Measurements from ENCODE around the gene RPS19BP1. TPM values are rescaled to one million over a fixed set of nuclear protein-coding genes. Genes with fewer than 3 reads are reported as not detected.

Gene RPS19BP1
- total RNA-seq, 1 experiment from 2014 or later: 80.4 TPM

DNA sequence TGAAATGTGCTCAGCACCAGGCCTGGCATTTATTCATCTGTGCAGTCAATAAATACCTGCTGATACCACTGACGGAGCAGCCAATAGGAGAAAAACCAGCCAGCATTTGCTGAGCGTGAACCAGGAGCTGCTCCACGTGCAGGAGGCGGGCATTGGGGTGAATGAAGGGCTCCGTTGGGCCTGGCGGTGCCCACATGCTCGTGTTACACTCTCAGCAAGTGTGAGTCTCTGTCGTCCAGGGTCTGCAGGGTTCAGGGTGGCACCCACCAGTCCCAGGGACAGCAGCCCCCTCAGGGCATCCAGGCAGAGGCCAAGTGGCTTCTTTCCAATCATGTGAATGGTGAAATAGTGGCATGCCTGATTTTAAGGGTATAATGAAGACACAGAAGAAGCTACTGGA lies 4.2 kb upstream of the RPS19BP1 start:
- RAD21 ChIA-PET (ENCODE audit: low non-redundant PET in 1 of 2, low total read pairs in 2 of 2, uncharacterized antibody in 2 of 2, unreplicated experiment in 2 of 2): no interaction called here
- intact Hi-C loops (cut with micrococcal nuclease): loop anchor here (10.0 kb wide), 1 partner anchor 398 kb away; no protein-coding TSS in a partner anchor
- Histone ChIP-seq H3K4me3 (replicated peaks in 1 of 2; ENCODE audit: low read depth in 1 of 2, low read length in 2 of 2) (no peak overlapping the region), H4K20me1 (ENCODE audit: insufficient read depth) (no peaks in the 10 kb centered on the region), H3K27ac (ENCODE audit: low read depth, low read length) (no peak overlapping the region), H3K4me2 (ENCODE audit: low read length) (no peak overlapping the region), H3K9me2 (ENCODE audit: insufficient read depth) (no peaks in the 10 kb centered on the region), H2AFZ (ENCODE audit: low read depth, low read length, poor library complexity, severe bottlenecking) (no peak overlapping the region), H3K36me3 (ENCODE audit: control insufficient read depth in 1 of 2, insufficient read depth in 2 of 2, low read length in 2 of 2) (no peaks in the 10 kb centered on the region), H3K4me1 (ENCODE audit: control insufficient read depth in 1 of 2, insufficient read depth in 2 of 2, low read length in 2 of 2) (peaks cover 18 to 27% of the 10 kb centered on the region in 2 experiments), H3K27me3 (ENCODE audit: insufficient read depth, low read length) (no peaks in the 10 kb centered on the region), H3K79me2 (ENCODE audit: insufficient read depth, low read length) (peaks cover 8% of the 10 kb centered on the region), H3K9me3 (ENCODE audit: control insufficient read depth in 1 of 2, insufficient read depth in 1 of 2, low read depth in 1 of 2, low read length in 2 of 2) (no peaks in the 10 kb centered on the region), H3K9ac (ENCODE audit: low read length) (no peak overlapping the region)
- POLR2A ChIA-PET: interaction anchor here (1.0 to 1.1 kb wide), 2 partner anchors 17 to 77 kb away, joined by 3 to 4 read pairs; partner anchors contain the start of gene ATF4
- CTCF ChIA-PET: interaction anchor here (1.5 kb wide), 1 partner anchor 488 kb away, joined by 9 read pairs; no protein-coding TSS in a partner anchor
- TF ChIP-seq CBX3 (IDR thresholded peaks at IDR 0.05; ENCODE audit: low read depth) (no peak), SP1 (IDR thresholded peaks at IDR 0.05; ENCODE audit: low read depth) (no peak), YY1 (IDR thresholded peaks at IDR 0.05; ENCODE audit: extremely low read depth, insufficient replicate concordance, low read depth, low read length) (no peak), ELF1 (IDR thresholded peaks at IDR 0.05; ENCODE audit: borderline replicate concordance, low read depth) (no peak), TCF7L2 (IDR thresholded peaks at IDR 0.05; ENCODE audit: borderline replicate concordance, extremely low read depth, insufficient read depth, insufficient read length) (no peak), JUND (IDR thresholded peaks at IDR 0.05) (no peak)
- TF ChIP-seq, protein P1, sequence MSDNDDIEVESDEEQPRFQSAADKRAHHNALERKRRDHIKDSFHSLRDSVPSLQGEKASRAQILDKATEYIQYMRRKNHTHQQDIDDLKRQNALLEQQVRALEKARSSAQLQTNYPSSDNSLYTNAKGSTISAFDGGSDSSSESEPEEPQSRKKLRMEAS (IDR thresholded peaks at IDR 0.05): no peak
- TF ChIP-seq, protein P2, sequence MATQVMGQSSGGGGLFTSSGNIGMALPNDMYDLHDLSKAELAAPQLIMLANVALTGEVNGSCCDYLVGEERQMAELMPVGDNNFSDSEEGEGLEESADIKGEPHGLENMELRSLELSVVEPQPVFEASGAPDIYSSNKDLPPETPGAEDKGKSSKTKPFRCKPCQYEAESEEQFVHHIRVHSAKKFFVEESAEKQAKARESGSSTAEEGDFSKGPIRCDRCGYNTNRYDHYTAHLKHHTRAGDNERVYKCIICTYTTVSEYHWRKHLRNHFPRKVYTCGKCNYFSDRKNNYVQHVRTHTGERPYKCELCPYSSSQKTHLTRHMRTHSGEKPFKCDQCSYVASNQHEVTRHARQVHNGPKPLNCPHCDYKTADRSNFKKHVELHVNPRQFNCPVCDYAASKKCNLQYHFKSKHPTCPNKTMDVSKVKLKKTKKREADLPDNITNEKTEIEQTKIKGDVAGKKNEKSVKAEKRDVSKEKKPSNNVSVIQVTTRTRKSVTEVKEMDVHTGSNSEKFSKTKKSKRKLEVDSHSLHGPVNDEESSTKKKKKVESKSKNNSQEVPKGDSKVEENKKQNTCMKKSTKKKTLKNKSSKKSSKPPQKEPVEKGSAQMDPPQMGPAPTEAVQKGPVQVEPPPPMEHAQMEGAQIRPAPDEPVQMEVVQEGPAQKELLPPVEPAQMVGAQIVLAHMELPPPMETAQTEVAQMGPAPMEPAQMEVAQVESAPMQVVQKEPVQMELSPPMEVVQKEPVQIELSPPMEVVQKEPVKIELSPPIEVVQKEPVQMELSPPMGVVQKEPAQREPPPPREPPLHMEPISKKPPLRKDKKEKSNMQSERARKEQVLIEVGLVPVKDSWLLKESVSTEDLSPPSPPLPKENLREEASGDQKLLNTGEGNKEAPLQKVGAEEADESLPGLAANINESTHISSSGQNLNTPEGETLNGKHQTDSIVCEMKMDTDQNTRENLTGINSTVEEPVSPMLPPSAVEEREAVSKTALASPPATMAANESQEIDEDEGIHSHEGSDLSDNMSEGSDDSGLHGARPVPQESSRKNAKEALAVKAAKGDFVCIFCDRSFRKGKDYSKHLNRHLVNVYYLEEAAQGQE (IDR thresholded peaks at IDR 0.05; ENCODE audit: low read depth): no peak
- ATAC-seq (no peak), DNase-seq (ENCODE audit: low read depth, low spot score) (no peak)
- BruUV-seq (replicated peaks): no TSS peak
